Measurements from ENCODE around the gene ITPR1. TPM values are rescaled to one million over a fixed set of nuclear protein-coding genes. Genes with fewer than 3 reads are reported as not detected.

The ITPR1 gene
- total RNA-seq, 2 experiments from 2014 or later: 84.4 to 104 TPM

DNA sequence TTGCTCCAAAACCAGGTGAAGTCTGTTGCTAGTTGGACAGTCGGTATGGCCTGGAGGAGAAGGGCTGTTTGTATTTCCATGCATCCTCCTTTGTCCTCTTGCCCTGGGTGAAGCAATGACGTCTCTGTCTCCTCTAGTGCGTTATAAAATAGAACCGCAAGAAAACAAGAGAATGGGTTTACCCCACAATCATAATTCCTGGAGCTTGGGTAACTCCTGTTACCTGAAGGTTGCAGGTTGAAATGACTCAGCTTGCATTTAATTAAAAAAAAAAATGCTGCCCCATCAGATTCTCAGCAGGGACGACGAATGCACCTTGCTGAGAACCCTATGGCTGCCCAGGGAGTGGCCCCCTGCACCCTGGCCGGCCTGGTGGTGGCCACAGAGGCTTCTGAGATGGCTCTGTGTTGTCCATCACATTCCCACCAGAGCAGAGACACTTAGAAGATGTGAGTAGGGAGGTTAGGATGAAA lies 257.9 kb downstream of the ITPR1 start:
- Histone ChIP-seq H3K9me2 (ENCODE audit: insufficient read depth, low read length) (no peaks in the 10 kb centered on the region), H4K20me1 (ENCODE audit: insufficient read depth, low read length) (no peaks in the 10 kb centered on the region), H3K4me1 (ENCODE audit: insufficient read depth, low read length, poor library complexity, severe bottlenecking) (no peaks in the 10 kb centered on the region), H3K9me3 (ENCODE audit: low read length) (no peaks in the 10 kb centered on the region), H3K36me3 (ENCODE audit: insufficient read depth, low read length) (peaks cover 25% of the 10 kb centered on the region; the same call in 1 of the 2 replicates), H3K4me2 (ENCODE audit: low read length) (no peak overlapping the region), H3K27ac (ENCODE audit: low read depth, low read length, poor library complexity, severe bottlenecking) (no peak overlapping the region), H3K4me3 (ENCODE audit: low read depth, low read length, poor library complexity, severe bottlenecking) (no peak overlapping the region), H3K79me2 (ENCODE audit: insufficient read depth, low read depth, low read length) (no peaks in the 10 kb centered on the region), H2AFZ (ENCODE audit: low read length) (no peak overlapping the region)
- BruUV-seq (replicated peaks): no TSS peak
- ChIA-PET POLR2A (interaction anchor here (0.6 kb wide), 1 partner anchor 65 kb away, joined by 4 read pairs; no protein-coding TSS in a partner anchor), CTCF (ENCODE audit: unreplicated experiment) (no interaction called here)
- DNase-seq (ENCODE audit: low spot score): no peak
- no peak for TF ChIP-seq EZH2phosphoT487 (IDR thresholded peaks at IDR 0.05; ENCODE audit: borderline replicate concordance, low read depth, low read length)
- TF ChIP-seq, protein P1, sequence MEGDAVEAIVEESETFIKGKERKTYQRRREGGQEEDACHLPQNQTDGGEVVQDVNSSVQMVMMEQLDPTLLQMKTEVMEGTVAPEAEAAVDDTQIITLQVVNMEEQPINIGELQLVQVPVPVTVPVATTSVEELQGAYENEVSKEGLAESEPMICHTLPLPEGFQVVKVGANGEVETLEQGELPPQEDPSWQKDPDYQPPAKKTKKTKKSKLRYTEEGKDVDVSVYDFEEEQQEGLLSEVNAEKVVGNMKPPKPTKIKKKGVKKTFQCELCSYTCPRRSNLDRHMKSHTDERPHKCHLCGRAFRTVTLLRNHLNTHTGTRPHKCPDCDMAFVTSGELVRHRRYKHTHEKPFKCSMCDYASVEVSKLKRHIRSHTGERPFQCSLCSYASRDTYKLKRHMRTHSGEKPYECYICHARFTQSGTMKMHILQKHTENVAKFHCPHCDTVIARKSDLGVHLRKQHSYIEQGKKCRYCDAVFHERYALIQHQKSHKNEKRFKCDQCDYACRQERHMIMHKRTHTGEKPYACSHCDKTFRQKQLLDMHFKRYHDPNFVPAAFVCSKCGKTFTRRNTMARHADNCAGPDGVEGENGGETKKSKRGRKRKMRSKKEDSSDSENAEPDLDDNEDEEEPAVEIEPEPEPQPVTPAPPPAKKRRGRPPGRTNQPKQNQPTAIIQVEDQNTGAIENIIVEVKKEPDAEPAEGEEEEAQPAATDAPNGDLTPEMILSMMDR (conservative IDR thresholded peaks at IDR 0.05; ENCODE audit: low read length): no peak
- intact Hi-C loops (cut with micrococcal nuclease; ENCODE audit: unreplicated experiment): no loop called here

DNA sequence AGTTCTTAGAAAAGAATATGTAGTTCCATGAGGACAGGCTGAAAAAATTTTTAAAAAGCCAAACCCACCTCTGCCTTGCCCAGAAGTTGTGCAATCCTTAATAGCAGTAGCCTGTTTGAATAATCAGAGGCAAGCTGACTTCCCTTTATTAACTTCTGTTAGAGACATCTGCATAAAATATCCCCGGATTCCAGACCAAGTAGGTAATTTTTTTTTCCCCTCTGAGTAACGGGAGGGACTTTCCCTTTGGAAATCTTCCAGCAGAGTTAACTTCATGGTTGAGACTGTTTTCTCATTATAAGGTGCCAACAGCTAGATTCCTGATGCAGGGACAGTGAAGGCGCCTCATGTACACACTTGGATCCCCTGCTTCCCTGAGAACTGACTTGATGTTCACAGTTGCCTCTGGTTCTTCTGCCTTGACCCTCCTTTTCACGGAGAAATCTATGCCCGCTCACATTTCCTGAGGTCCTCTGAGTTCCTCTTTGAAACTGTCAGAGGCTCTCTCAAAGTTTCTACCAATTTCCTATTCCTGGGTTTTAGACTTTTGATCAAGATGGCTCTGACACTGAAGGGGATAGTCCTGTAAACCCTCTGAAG lies 258.5 kb downstream of the ITPR1 start:
- no peaks in the 10 kb centered on the region for H3K9me3 ChIP-seq (ENCODE audit: low read length)
- no peak overlapping the region for H3K4me3 ChIP-seq (ENCODE audit: low read depth, low read length, poor library complexity, severe bottlenecking)
- CTCF ChIA-PET (ENCODE audit: unreplicated experiment): no interaction called here
- no TSS peak for BruUV-seq (replicated peaks)
- no peak for TF ChIP-seq EZH2phosphoT487 (IDR thresholded peaks at IDR 0.05; ENCODE audit: borderline replicate concordance, low read depth, low read length)
- TF ChIP-seq, protein P1 (conservative IDR thresholded peaks at IDR 0.05; ENCODE audit: low read length): no peak
- H3K27ac ChIP-seq (ENCODE audit: low read depth, low read length, poor library complexity, severe bottlenecking): no peak overlapping the region
- no peak overlapping the region for H3K4me2 ChIP-seq (ENCODE audit: low read length)
- no peaks in the 10 kb centered on the region for H3K79me2 ChIP-seq (ENCODE audit: insufficient read depth, low read depth, low read length)
- H4K20me1 ChIP-seq (ENCODE audit: insufficient read depth, low read length): no peaks in the 10 kb centered on the region
- DNase-seq (ENCODE audit: low spot score): no peak
- H3K9me2 ChIP-seq (ENCODE audit: insufficient read depth, low read length): no peaks in the 10 kb centered on the region
- intact Hi-C loops (cut with micrococcal nuclease; ENCODE audit: unreplicated experiment): no loop called here
- H3K4me1 ChIP-seq (ENCODE audit: insufficient read depth, low read length, poor library complexity, severe bottlenecking): no peaks in the 10 kb centered on the region
- POLR2A ChIA-PET: no interaction called here
- no peak overlapping the region for H2AFZ ChIP-seq (ENCODE audit: low read length)
- H3K36me3 ChIP-seq (ENCODE audit: insufficient read depth, low read length): peaks cover 20% of the 10 kb centered on the region; the same call in 1 of the 2 replicates
